ENCODE results near the gene GPR15LG.
A peak's percentile ranks its signal among the peaks of the same experiment; 100 is the strongest.

GPR15LG gene

GRCh38 chr10:84194424-84195043 lies 20.9 kb downstream of the GPR15LG start, which contains the start of gene CDHR1:
CDHR1 (plus strand) TSS chr10:84194537; CDS start chr10:84194761, 224 bp downstream.
- peak in 3 of 5 donors; percentile 15 to 22 (median 20) for DNase-seq

- DNase-seq, result no peak
Measured at GRCh38 chr10:84195044-84195830, 21.6 kb downstream of the GPR15LG start.

- no peak for DNase-seq
Measured at GRCh38 chr10:84196083-84196482, 22.5 kb downstream of the GPR15LG start.

- DNase-seq, result no peak
Measured at GRCh38 chr10:84196941-84197340, 23.3 kb downstream of the GPR15LG start.

GRCh38 chr10:84197643-84198042 lies 24.0 kb downstream of the GPR15LG start:
- no peak for DNase-seq

- DNase-seq, result no peak
Measured at GRCh38 chr10:84198206-84198915, 24.8 kb downstream of the GPR15LG start.

- DNase-seq, result no peak
Measured at GRCh38 chr10:84200537-84201243, 27.1 kb downstream of the GPR15LG start.

- no peak for DNase-seq
Measured at GRCh38 chr10:84201244-84201606, 27.6 kb downstream of the GPR15LG start.

GRCh38 chr10:84201682-84202081 lies 28.1 kb downstream of the GPR15LG start:
- DNase-seq, result no peak

- DNase-seq, result no peak
Measured at GRCh38 chr10:84202349-84202748, 28.7 kb downstream of the GPR15LG start.

GRCh38 chr10:84204122-84204521 lies 30.5 kb downstream of the GPR15LG start:
- DNase-seq, result no peak

GRCh38 chr10:84204610-84205009 lies 31.0 kb downstream of the GPR15LG start:
- DNase-seq, result no peak

GRCh38 chr10:84205049-84205852 lies 31.6 kb downstream of the GPR15LG start:
- peak in 3 of 5 donors; percentile 27 to 48 (median 41) for DNase-seq

GRCh38 chr10:84205853-84206525 lies 32.4 kb downstream of the GPR15LG start:
- DNase-seq, result no peak

- no peak for DNase-seq
Measured at GRCh38 chr10:84208023-84208422, 34.4 kb downstream of the GPR15LG start.

- DNase-seq, result no peak
Measured at GRCh38 chr10:84211566-84211965, 38.0 kb downstream of the GPR15LG start.

- no peak for DNase-seq
Measured at GRCh38 chr10:84212014-84212413, 38.4 kb downstream of the GPR15LG start.

- no peak for DNase-seq
Measured at GRCh38 chr10:84213076-84213475, 39.5 kb downstream of the GPR15LG start.

GRCh38 chr10:84214046-84214572 lies 40.5 kb downstream of the GPR15LG start:
- DNase-seq, result no peak

- peak in 1 of 5 donors; percentile 14 for DNase-seq
Measured at GRCh38 chr10:84214612-84215235, 41.1 kb downstream of the GPR15LG start.

- DNase-seq, result no peak
Measured at GRCh38 chr10:84216834-84217233, 43.2 kb downstream of the GPR15LG start.

Data from T-helper 1 cell (primary cell).